HG03159 (cell line): ENCODE results near the gene MSTO1.
"Not testable (repeated sequence)": the region's sequence is repeated elsewhere in the genome, so short reads cannot be mapped to it uniquely, and the experiment has no call there.

ENCODE experiments used
- ATAC-seq: cut with Tn5 transposase; IDR thresholded peaks from one replicate; pipeline ENCODE4 v1.9.1; 2021; ENCODE audit warnings: mild to moderate bottlenecking, moderate library complexity; ENCODE audit not compliant: unreplicated experiment

The MSTO1 gene

DNA sequence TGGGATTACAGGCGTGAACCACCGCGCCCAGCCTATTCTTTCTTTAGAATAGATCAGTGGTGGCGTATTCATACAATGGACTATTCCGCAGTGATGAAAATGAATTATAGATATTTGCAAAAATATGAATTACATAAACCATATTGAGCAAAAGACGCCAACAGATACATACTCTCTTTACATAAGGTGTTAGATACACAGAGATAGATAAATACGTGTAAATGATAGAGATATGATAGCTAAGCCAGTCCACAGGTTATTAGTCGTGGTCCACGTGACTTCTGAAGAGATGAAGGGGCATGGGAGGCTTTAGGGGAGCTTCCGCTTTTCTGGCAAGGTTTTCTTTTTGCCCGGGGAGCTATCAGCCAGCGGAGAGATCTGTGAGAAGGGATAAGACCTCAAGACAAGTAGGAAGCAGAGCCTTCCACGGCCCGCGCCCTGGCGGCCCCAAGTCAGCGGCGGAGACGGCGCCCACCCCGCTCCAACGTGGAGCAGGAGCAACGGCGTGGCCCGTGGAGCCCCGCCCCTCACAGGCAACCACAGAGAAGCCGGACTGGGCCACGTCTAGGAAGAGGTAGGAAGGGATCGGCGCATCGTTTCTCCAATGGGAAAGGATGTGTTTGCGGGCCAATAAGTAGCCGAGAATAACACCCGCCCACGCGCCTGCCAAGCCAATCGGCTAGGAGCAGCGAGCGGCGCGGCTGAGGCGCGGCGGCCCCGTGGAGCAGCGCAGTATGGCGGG lies at the start of gene MSTO1:
Gene MSTO1, plus strand, starts transcription at position 704 of the 742 bp plus-strand sequence. Its CDS starts 31 bp downstream, at position 735.
- ATAC-seq = peak; percentile 90

DNA sequence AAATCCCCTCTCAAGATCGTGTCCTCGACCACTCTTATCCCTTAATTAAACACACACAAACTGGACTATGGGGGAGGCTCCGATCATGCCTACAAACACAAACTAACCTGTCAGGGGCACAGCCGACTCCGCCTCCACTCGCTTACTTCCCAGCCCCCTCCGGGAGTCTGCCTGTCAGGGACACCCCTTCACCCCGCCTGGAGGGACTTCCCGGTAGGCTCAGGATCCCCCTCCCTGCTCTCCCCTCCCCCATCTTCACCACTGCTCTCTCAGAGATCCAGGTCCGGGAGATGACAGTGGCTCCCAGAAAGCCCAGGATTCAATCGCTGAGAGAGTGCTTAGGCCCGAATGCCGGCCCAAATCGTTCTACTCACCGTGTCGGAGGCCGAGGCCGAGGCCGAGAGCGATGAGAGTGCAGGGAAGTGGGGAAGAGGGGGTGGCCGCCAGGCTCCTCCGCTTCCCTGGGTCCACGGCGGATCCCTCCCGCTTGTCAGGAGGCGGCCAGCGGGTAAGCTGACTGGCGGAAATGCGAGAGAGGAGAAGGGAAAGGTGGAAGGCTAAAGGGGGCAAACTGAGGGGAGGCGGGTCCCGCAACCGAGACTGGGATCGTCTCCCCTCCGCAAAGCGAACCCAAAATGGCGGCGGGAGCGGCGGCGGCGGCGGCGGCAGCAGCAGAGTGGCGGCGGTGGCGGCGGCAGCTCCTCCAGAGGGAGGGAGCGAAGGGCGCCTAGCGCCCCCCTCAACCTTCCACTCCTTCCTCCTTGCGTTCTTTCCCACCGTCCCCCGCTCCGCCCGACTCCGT lies 48.0 kb upstream of the MSTO1 start:
- ATAC-seq = peak; percentile 28

DNA sequence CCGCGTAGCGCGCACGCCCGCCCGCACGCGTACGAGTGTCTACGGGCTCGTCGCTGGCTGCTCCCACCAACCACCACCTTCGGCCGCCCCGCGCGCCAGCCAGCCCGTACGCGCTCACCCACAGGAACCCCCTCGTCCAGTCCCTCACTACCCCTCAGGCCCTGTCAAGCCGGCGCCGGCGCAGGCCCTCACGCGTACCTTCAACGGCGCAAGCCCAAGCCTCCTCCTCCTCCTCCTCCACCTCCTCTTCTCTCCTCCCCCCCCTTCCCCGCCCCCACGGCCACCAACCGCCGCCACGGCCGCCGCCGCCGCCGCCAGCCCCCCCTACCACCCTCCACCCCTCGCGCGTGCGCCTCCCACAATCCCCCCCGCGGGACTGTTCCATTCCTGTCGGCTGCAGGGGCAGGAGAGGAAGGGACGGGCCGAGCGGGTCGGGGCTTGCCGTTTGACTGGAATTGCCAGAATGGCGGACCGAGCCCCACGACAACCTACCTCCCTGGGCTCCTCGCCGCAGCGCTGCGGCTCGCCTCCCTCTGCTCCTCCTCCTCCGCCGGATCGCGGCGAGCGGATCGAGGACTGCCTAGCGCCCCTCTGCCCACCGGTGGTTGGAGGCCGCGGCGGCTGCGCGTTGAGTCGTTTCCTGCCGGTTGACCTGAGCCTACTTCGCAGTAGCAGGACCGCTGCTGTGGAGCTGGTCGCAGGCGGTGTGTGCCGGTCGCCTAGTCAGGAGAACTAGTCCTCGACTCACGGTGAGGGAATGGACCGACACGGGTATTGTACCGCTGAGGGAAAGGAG lies 47.2 kb upstream of the MSTO1 start, which contains the start of gene ASH1L:
Gene ASH1L, minus strand, starts transcription at position 223 of the 796 bp plus-strand sequence. CDS start 41,284 bp downstream, outside the sequence.
- ATAC-seq = peak; percentile 64

DNA sequence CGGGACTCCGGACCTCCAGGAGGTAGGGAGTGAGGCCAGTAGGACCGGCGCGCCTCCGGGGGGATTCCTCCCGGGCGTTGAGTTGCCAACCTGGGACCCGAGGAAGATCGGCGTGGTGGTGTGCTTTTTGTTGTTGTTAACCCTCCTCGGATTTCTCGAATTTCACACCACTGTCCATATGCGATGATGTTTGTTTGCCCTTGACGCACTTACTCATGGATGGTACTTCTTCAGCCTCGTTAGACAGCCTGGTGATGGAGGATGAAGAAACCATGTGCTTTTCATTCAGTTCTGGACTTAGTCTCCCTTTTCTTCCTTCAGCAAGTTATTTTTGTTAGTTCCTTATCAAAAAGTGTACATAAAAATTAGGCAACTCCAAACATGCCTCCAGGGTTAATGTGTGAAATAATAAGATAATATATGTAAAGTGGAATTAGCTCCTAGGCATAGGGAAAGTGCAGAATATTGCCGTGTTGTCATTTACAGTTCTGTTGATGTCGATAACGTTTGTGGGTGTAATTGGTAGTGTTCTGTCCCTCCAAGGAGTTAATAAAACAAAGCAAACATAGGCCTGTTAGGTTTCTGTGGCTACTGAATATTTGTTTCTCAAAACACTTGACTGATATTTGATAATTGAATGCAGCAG lies 46.5 kb upstream of the MSTO1 start:
- ATAC-seq = not testable (repeated sequence)

DNA sequence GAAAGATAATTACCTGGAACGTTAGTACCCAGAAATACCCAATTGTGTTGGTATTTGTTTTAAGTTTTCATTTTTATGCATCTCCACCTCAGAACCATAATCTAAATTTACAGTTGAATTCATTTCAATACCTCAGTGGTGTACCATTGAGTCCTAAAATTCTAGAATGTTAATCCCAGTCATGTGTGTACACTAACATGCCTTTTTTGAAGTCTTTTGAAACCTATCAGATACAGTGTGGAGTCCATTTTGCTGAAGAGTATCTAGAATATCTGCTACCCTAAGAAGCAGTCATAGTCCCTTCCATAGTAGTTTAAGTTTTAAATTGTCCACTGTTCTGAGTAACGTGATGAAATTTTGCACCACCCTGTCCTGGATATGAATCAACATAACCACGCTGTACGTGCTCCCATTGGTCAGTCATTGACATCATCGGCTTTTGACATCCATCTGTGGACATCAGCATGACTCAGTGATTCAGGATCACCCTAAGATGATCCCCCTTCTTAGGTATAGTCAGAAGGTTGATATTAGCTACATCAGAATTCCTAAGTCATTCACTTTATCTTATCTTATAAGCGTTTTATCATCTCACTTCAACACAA lies 39.9 kb upstream of the MSTO1 start:
- ATAC-seq = no peak

DNA sequence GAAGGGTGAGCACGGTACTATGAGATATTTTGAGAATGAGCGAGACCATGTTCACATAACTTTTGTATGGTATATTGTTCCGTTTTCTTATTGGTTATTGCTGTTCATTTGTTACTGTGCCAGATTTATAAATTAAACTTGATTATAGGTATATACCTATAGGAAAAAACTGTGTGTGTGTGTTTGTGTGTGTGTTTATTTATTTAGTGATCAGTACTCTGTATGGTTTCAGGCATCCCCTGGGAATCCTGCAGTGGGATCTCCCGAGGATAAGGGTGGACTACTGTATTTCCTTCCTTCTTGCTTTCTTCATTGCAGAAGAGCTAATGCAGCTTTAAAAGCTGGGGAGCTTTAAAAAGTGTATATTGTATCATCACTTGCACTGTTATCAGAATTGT lies 39.4 kb upstream of the MSTO1 start:
- no peak for ATAC-seq

DNA sequence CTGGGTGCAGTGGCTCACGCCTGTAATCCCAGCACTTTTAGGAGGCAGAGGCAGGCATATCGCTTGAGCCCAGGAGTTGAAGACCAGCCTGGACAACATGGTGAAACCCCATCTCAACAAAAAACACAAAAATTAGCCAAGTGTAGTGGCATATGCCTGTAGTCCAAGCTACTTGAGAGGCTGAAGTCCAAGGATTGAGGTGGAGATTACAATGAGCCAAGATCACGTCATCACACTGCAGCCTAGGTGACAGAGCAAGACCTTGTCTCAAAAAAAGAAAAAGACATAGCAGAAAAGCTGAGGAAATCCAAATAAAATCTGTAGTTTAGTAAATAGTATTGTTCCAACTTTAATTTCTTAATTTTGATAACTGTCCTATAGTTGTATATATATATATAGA lies 35.9 kb upstream of the MSTO1 start:
- ATAC-seq = no peak

DNA sequence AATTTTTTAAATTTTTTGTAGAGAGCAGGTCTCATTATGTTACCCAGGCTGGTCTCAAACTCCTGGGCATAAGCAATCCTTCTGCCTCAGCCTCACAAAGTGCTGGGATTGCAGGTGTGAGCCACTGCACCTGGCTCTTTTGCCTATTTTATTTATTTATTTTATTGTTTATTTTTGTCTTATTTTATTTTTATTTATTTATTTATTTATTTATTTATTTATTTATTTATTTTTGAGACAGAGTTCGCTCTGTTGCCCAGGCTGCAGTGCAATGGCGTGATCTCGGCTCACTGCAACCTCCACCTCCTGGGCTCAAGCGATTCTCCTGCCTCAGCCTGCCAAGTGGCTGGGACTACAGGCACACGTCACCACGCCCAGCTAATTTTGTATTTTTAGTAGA lies 34.4 kb upstream of the MSTO1 start:
- ATAC-seq = not testable (repeated sequence)

DNA sequence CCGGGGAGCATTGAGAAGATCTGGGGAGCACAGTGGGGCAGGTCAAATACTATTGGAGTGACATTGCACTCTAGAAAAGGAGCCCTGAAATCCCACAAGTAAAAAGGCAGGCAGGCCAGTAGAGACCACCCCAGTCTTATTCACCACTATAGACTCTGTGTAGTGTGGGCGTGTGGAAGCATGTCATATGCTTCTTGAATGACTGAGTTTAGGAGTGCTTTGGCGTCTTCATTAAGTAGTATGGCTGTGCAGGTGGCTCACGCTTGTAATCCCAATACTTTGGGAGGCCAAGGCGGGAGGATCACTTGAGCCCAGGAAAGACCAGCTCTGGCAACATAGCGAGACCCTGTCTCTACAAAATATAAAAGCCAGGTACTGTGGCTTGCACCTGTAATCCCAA lies 26.2 kb upstream of the MSTO1 start:
- not testable (repeated sequence) for ATAC-seq

DNA sequence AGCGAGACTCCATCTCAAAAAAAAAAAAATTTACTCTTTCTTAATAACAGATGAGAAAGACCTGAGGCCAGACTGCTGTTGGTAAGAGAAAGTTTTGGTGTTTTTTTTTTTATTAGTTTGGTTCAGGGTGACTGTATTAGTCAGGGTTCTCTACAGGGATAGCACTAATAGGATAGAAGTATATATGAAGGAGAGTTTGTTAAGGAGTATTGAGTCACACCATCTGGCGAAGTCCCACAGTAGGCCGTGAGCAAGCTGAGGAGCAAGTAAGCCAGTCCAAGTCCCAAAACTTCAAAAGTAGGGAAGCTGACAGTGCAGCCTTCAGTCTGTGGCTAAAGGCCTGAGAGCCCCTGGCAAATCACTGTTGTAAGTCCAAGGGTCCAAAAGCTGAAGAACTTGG lies 20.7 kb upstream of the MSTO1 start:
- ATAC-seq = not testable (repeated sequence)

DNA sequence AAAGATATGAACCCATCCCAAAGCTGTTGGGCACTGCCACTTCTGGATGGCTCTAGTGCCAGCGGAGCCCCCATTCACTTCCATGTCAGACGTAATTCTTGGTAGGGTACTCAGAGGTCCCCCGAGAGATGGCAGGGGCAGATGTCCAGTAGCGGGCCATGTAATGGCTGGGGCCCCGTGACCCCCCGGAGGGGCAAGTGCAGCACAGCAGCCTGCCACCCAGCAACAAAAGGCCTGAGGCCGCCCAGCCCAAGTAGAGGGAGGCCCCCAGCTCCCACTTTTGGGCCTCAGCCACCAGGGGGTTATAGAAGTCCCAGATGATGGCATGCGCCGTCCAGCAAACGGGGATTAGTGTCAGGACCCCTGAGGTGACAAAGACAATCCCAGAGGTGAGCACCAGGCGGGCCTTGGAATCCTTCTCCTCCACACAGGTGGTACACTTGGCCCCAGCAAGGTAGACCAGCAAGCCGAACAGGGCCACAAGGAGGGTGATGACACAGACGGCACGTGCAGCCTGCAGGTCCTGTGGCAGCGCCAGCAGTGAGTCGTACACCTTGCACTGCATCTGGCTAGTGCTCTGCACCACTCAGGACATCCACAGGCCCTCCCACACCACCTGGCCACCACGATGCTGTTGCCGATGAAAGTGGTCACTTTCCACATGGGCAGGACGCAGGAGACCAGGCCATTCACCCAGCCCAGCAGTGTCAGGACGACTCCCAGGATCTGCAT lies 19.3 kb upstream of the MSTO1 start:
- ATAC-seq = not testable (repeated sequence)

DNA sequence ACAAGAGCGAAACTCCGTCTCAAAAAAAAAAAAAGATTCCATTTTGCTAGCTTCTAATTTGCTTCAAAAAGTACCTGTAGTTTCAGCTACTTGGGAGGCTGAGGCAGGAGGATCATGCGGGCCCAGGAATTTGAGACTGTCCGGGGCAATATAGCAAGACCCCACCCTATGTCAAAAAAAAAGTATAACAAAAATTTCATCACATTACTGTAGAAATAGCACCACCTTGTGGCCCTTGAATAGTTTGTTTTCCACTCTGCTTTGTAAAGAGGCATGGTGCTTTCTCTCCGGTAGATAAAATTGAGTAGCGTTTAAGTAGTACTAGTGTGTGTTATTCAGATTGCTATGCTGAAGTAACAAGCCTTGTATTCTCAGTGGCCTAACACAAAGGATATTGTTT lies 18.2 kb upstream of the MSTO1 start:
- no peak for ATAC-seq

DNA sequence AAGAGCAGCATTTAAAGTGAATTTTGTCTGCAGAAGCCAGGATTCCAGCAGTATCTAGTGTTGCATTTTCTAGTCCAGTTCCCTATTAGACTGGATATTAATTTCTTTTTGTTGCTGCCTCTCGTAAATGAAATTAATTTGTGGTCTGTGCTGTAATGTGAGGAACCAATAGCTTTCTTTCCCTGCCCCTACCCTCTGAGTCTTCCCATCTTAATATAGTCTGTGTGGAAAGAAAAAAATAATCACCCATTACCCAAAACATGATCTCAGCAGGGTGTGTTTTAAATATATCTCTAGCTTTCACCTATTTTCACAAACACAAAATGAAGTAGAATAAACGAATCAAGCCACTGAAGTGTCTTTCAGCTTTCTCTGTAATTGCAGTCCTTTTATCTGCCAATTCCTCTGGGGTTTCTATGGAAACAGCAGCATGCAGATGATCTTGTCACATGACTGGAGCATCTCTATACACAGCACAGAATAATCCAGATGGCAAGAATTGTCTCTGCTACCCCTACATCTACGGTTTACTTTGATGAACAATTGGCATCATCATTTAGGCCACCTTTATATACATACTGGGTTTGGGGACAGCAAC lies 14.0 kb upstream of the MSTO1 start:
- ATAC-seq = not testable (repeated sequence)

DNA sequence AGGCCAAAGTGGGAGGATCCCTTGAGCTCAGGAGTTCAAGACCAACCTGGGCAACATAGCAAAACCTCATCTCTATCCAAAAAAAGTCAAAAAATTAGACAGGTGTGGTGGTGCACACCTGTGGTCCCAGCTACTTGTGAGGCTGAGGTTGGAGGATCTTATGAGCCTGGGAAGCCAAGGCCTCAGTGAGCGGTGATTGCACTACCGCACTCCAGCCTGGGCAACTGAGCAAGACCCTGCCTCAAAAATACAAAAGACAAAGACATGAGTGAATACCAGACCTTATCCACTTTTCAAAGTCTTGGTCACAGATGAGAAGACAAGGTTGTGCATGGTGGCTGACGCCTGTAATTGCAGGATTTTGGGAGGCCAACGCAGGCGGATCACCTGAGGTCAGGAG lies 13.2 kb upstream of the MSTO1 start:
- no peak for ATAC-seq

DNA sequence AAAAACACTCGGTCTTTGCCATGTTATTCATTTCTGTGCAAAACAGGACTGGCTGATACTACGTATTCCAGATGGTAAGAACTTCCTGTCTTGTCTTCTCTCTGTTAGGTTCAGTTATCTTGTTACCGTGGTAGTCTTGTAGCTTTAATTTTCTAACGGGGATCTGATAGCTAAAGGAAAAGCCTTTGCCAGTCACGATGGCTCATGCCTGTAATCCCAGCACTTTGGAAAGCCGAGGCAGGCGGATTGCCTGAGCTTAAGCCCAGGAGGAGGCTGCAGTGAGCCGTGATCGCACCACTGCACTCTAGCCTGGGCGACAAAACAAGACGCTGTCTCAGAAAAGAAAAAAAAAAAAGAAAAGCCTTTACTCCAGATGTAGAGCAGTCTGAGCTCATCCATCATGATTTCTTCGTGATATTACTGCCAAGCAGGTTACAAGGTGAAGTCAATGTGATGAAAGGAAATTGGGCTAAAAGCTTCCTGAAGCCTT lies 11.1 kb upstream of the MSTO1 start:
- ATAC-seq = no peak

DNA sequence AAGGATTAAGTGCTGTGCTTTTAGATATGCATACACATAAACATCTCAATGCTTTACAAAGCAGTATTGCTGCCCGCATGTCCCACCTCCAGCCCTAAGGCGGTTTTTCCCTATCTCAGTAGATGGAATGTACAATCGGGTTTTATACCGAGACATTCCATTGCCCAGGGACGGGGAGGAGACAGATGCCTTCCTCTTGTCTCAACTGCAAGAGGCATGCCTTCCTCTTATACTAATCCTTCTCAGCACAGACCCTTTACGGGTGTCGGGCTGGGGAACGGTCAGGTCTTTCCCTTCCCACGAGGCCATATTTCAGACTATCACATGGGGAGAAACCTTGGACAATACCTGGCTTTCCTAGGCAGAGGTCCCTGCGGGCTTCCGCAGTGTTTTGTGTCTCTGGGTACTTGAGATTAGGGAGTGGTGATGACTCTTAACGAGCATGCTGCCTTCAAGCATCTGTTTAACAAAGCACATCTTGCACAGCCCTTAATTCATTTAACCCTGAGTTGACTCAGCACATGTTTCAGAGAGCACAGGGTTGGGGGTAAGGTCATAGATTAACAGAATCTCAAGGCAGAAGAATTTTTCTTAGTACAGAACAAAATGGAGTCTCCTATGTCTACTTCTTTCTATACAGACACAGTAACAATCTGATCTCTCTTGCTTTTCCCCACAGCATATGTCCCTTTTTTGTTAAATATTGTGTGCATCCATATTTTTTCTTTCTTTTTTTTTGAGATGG lies 10.0 kb upstream of the MSTO1 start:
- ATAC-seq = not testable (repeated sequence)

DNA sequence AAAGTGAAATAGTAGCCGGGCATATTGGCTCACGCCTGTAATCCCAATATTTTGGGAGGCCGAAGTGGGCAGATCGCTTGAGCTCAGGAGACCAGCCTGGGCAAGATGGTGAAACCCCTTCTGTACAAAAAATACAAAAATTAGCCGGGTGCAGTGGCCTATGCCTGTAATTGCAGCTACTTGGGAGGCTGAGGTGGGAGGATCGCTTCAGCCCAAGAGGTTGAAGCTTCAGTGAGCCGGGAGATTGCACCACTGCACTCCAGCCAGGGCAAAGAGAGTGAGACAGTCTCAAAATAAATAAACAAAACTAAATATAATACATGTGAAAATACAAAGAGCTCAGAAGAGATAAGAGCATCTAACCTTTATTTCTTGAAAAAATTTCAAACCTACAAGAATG lies 2.3 kb upstream of the MSTO1 start:
- ATAC-seq = no peak

DNA sequence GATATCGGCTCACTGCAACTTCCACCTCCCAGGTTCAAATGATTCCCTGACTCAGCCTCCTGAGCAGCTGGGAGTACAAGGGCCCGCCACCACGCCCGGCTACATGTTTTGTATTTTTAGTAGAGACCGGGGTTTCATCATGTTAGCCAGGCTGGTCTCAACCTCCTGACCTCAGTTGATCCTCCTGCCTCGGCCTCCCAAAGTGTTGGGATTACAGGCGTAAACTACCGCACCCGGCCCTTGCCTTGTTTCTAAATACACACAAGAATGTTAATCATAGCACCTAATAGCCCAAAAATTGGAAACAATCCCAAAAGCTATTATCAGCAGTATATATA lies 1.2 kb upstream of the MSTO1 start:
- ATAC-seq = no peak

DNA sequence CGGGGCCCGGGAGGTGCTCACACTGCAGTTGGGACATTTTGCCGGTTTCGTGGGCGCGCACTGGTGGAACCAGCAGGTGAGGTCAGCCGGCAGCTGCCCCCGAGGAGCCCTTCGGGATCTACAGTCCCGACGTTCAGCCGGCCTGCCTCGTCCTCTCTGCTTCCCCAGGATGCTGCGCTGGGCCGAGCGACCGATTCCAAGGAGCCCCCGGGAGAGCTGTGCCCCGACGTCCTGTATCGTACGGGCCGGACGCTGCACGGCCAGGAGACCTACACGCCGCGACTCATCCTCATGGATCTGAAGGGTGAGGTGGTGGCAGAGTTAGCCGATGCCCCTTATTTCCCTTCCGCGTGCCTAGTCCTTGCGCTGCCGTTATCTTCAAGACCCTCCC lies 234 bp downstream of the MSTO1 start:
- ATAC-seq = peak; percentile 23
